ENCODE data around the gene CEMIP2. TPM values are rescaled to one million over a fixed set of nuclear protein-coding genes. Genes with fewer than 3 reads are reported as not detected.

Gene CEMIP2
- polyA plus RNA-seq, 3 donors, result 11.6 to 58.7 (median 21.4) TPM

GRCh38 chr9:71710201-71710600 is 58.1 kb downstream of the CEMIP2 start:
- H3K27me3 Mint-ChIP-seq (ENCODE audit: low read depth in 3 of 3), result no peaks in the 10 kb centered on the region
- Histone ChIP-seq H2AFZ (ENCODE audit: insufficient read depth, low read depth, low read length, poor library complexity, severe bottlenecking) (no peak overlapping the region), H3K4me1 (ENCODE audit: control insufficient read depth in 1 of 2, insufficient read depth in 2 of 2, low read length in 2 of 2) (no peaks in the 10 kb centered on the region)

GRCh38 chr9:71709384-71709783 is 58.9 kb downstream of the CEMIP2 start:
- peaks cover 84 to 95% of the 10 kb centered on the region in 2 donors for H3K36me3 Mint-ChIP-seq
- no peaks in the 10 kb centered on the region for H4K20me1 ChIP-seq (ENCODE audit: insufficient read depth, low read length)
- no peak overlapping the region for H3K4me3 Mint-ChIP-seq
- H3K9me3 ChIP-seq (replicated peaks in 1 of 2; ENCODE audit: control insufficient read depth in 1 of 2, insufficient read depth in 1 of 2, low read length in 2 of 2), result no peaks in the 10 kb centered on the region
- whole genome bisulfite sequencing (ENCODE audit: insufficient coverage), result no CpG with 5 or more reads among the region's 1 CpG
- H3K27ac Mint-ChIP-seq, result no peak overlapping the region
- H3K27me3 Mint-ChIP-seq (ENCODE audit: low read depth in 3 of 3), result no peaks in the 10 kb centered on the region
- peaks cover 76 to 87% of the 10 kb centered on the region in 2 donors for H3K36me3 ChIP-seq (replicated peaks in 1 of 2; ENCODE audit: control insufficient read depth in 1 of 2, insufficient read depth in 2 of 2, low read length in 2 of 2)
- H2AFZ ChIP-seq (ENCODE audit: insufficient read depth, low read depth, low read length, poor library complexity, severe bottlenecking), result no peak overlapping the region
- no peak overlapping the region for H3K4me2 ChIP-seq (replicated peaks; ENCODE audit: extremely low read depth, low read length, poor library complexity, severe bottlenecking)
- H3K27me3 ChIP-seq (ENCODE audit: control insufficient read depth in 2 of 2, insufficient read depth in 2 of 2, low read length in 2 of 2), result no peaks in the 10 kb centered on the region
- H3K27ac ChIP-seq (ENCODE audit: low read depth in 1 of 2, low read length in 2 of 2), result no peak overlapping the region
- no peak for TF ChIP-seq CTCF (IDR thresholded peaks at IDR 0.05)
- no peaks in the 10 kb centered on the region for H3K79me2 ChIP-seq (ENCODE audit: insufficient read depth, low read length)
- peaks cover 0 to 2% (median 0%) of the 10 kb centered on the region in 7 donors for H3K9me3 Mint-ChIP-seq
- intact Hi-C loops (cut with micrococcal nuclease), result no loop called here
- DNase-seq, result no peak
- no peaks in the 10 kb centered on the region for H3K4me1 Mint-ChIP-seq
- H3K4me1 ChIP-seq (ENCODE audit: control insufficient read depth in 1 of 2, insufficient read depth in 2 of 2, low read length in 2 of 2), result no peaks in the 10 kb centered on the region
- H3K4me3 ChIP-seq (replicated peaks in 1 of 3; ENCODE audit: low read depth in 2 of 3, low read length in 3 of 3), result no peak overlapping the region
- no peak overlapping the region for H3K9ac ChIP-seq (ENCODE audit: insufficient read depth, low read length, poor library complexity, severe bottlenecking)

More at GRCh38 chr9:71710201-71710600, 58.1 kb downstream of the CEMIP2 start:
- Histone ChIP-seq H3K27me3 (ENCODE audit: control insufficient read depth in 2 of 2, insufficient read depth in 2 of 2, low read length in 2 of 2) (no peaks in the 10 kb centered on the region), H3K4me2 (replicated peaks; ENCODE audit: extremely low read depth, low read length, poor library complexity, severe bottlenecking) (no peak overlapping the region), H3K79me2 (ENCODE audit: insufficient read depth, low read length) (no peaks in the 10 kb centered on the region), H4K20me1 (ENCODE audit: insufficient read depth, low read length) (no peaks in the 10 kb centered on the region), H3K9ac (ENCODE audit: insufficient read depth, low read length, poor library complexity, severe bottlenecking) (no peak overlapping the region), H3K36me3 (replicated peaks in 1 of 2; ENCODE audit: control insufficient read depth in 1 of 2, insufficient read depth in 2 of 2, low read length in 2 of 2) (peaks cover 75 to 87% of the 10 kb centered on the region in 2 donors), H3K9me3 (replicated peaks in 1 of 2; ENCODE audit: control insufficient read depth in 1 of 2, insufficient read depth in 1 of 2, low read length in 2 of 2) (no peaks in the 10 kb centered on the region), H3K27ac (ENCODE audit: low read depth in 1 of 2, low read length in 2 of 2) (no peak overlapping the region), H3K4me3 (replicated peaks in 1 of 3; ENCODE audit: low read depth in 2 of 3, low read length in 3 of 3) (no peak overlapping the region)
- H3K27ac Mint-ChIP-seq, result no peak overlapping the region
- intact Hi-C loops (cut with micrococcal nuclease), result no loop called here
- peaks cover 0 to 2% (median 0%) of the 10 kb centered on the region in 7 donors for H3K9me3 Mint-ChIP-seq
- H3K36me3 Mint-ChIP-seq, result peaks cover 80 to 94% of the 10 kb centered on the region in 2 donors
- 90% methylated on average over 2 of the region's 5 CpGs for WGBS (ENCODE audit: insufficient coverage)
- no peak for DNase-seq
- no peaks in the 10 kb centered on the region for H3K4me1 Mint-ChIP-seq
- no peak for TF ChIP-seq CTCF (IDR thresholded peaks at IDR 0.05)
- H3K4me3 Mint-ChIP-seq, result no peak overlapping the region
